PFSK-1 (cell line): ENCODE data around the gene PRELID1.

Source experiments
- POLR2AphosphoS5 ChIP-seq: IDR thresholded peaks from 2 replicates; pipeline ENCODE4 v1.6.1; 2012; ENCODE audit warnings: low read depth, mild to moderate bottlenecking, control low read depth, low read length, moderate library complexity
- SIN3A ChIP-seq: IDR thresholded peaks from 2 replicates; pipeline ENCODE4 v1.6.1; 2012; ENCODE audit warnings: mild to moderate bottlenecking, low read length, moderate library complexity, borderline replicate concordance; ENCODE audit not compliant: insufficient read depth
- TAF1 ChIP-seq: IDR thresholded peaks from 2 replicates; pipeline ENCODE4 v1.6.1; 2012; ENCODE audit warnings: low read length, control low read depth, borderline replicate concordance; ENCODE audit not compliant: insufficient read depth
- TF ChIP-seq, protein P1 (sequence below), 2 experiments: IDR thresholded peaks; 2 replicates each; pipeline versions ENCODE4 v1.6.1 to v1.8.0; 2011 to 2012; ENCODE audit warnings: low read depth in 2 of 2, low read length in 2 of 2, control low read depth in 1 of 2, inconsistent platforms in 1 of 2, mild to moderate bottlenecking in 1 of 2, moderate library complexity in 1 of 2; ENCODE audit not compliant: insufficient read depth in 1 of 2

DNA sequence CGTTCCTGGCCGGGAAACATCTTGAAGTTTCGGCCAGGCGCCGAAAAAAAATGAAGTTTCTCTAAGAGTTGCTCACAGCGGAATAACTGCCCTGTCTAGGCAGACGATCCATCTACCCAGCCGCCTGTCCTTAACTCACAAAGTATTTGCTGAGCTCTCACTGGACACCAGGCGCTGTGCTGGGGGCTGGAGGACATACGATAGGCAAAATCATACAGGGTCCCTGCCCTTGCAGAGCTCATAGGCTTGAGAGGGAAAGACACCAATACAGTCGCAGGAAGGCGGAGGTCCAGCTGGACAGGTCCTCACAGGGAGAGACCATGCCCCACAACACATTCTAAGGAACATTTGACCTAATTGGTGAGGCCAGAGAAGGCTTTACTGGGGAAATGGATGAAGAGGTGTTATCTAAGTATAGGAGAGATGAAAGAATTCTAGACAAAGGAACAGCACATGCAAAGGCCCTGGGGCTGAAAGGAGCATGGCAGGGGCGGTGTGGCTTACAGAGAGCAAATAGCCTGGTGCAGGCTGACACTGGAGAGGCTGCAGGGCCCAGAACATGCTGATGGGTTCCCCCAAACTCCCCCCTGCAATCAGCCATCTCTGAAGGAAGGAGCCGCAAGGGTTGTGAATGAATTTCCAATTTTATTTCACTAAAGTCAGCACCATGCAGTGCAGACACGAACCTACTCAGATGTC lies 10.1 kb downstream of the PRELID1 start:
- no peak for TF ChIP-seq TAF1
- TF ChIP-seq POLR2AphosphoS5: no peak
- TF ChIP-seq, protein P1, sequence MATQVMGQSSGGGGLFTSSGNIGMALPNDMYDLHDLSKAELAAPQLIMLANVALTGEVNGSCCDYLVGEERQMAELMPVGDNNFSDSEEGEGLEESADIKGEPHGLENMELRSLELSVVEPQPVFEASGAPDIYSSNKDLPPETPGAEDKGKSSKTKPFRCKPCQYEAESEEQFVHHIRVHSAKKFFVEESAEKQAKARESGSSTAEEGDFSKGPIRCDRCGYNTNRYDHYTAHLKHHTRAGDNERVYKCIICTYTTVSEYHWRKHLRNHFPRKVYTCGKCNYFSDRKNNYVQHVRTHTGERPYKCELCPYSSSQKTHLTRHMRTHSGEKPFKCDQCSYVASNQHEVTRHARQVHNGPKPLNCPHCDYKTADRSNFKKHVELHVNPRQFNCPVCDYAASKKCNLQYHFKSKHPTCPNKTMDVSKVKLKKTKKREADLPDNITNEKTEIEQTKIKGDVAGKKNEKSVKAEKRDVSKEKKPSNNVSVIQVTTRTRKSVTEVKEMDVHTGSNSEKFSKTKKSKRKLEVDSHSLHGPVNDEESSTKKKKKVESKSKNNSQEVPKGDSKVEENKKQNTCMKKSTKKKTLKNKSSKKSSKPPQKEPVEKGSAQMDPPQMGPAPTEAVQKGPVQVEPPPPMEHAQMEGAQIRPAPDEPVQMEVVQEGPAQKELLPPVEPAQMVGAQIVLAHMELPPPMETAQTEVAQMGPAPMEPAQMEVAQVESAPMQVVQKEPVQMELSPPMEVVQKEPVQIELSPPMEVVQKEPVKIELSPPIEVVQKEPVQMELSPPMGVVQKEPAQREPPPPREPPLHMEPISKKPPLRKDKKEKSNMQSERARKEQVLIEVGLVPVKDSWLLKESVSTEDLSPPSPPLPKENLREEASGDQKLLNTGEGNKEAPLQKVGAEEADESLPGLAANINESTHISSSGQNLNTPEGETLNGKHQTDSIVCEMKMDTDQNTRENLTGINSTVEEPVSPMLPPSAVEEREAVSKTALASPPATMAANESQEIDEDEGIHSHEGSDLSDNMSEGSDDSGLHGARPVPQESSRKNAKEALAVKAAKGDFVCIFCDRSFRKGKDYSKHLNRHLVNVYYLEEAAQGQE (IDR thresholded peaks at IDR 0.05; ENCODE audit: insufficient read depth in 1 of 2, low read depth in 2 of 2, low read length in 2 of 2): no peak
- no peak for TF ChIP-seq SIN3A
